Sigmoid colon (tissue), 7 donors: ENCODE results near the gene DEPDC1. TPM values are rescaled to one million over a fixed set of nuclear protein-coding genes. Genes with fewer than 3 reads are reported as not detected.

Experiments used
- DNase-seq: peaks from one replicate; pipeline ENCODE4 v3.0.0-alpha.2; 2019
- H3K27ac ChIP-seq, 4 donors: fragments of 200-600 bp; sonication (generic); one replicate each; pipeline ENCODE4 v1.5.1; 2016 to 2019; ENCODE audit warnings: mild to moderate bottlenecking in 1 of 4
- H3K27me3 ChIP-seq, 3 donors: fragments of 200-600 bp; sonication (generic); one replicate each; pipeline ENCODE4 v1.5.1; 2019; ENCODE audit warnings: mild to moderate bottlenecking in 1 of 3
- H3K36me3 ChIP-seq, 4 donors: fragments of 200-600 bp; sonication (generic); one replicate each; pipeline ENCODE4 v1.5.1; 2016 to 2019
- H3K4me1 ChIP-seq, 4 donors: fragments of 200-600 bp; sonication (generic); one replicate each; pipeline ENCODE4 v1.5.1; 2017 to 2019
- H3K4me3 ChIP-seq, 4 donors: fragments of 200-600 bp; sonication (generic); one replicate each; pipeline ENCODE4 v1.5.1; 2017 to 2019; ENCODE audit warnings: mild to moderate bottlenecking in 2 of 4, moderate library complexity in 1 of 4
- H3K9me3 ChIP-seq, 4 donors: fragments of 200-600 bp in 3 of 4; sonication (generic) in 3 of 4; one replicate each; pipeline versions ENCODE4 v1.5.1 to v1.6.1; 2013 to 2019
- EP300 ChIP-seq, 4 donors: sonication (generic); formaldehyde crosslinking; IDR thresholded peaks; one replicate each; pipeline ENCODE4 v1.6.1; 2017; ENCODE audit warnings: antibody characterized with exemption in 4 of 4
- POLR2A ChIP-seq, 2 donors: fragments of 450-650 bp; IDR thresholded peaks; one replicate each; pipeline ENCODE4 v1.6.1; 2016; ENCODE audit warnings: antibody characterized with exemption in 2 of 2, mild to moderate bottlenecking in 2 of 2, moderate library complexity in 2 of 2
- POLR2AphosphoS5 ChIP-seq, 4 donors: sonication (generic); formaldehyde crosslinking; IDR thresholded peaks; one replicate each; pipeline ENCODE4 v1.6.1; 2017; ENCODE audit warnings: antibody characterized with exemption in 4 of 4
- WGBS, 2 donors: extraction: QIAGEN DNeasy Blood & Tissue Kit; methylation state at CpG; one replicate each; pipeline ENCODE4 v1.1.7; 2013; 5-methylcytosine and 5-hydroxymethylcytosine counted together
- intact Hi-C: fragments of 100-400 bp; cut with DNase I; formaldehyde crosslinking; loops from one replicate; pipeline ENCODE4 v1.15.1; 2023
- polyA plus RNA-seq, 3 donors: library from polyadenylated mRNA; stranded (reverse); fragments of 200-250 nt; gene quantifications; one replicate each; pipeline ENCODE4 v1.2.3, GENCODE V29; 2013
- total RNA-seq, 4 donors: library from RNA; depleted of rRNA; stranded (reverse); fragments of >200 nt; gene quantifications; one replicate each; pipeline ENCODE4 v1.1.0, GENCODE V29; 2016
- TF ChIP-seq, protein P1 (sequence below), 4 experiments: fragments of 450-650 bp in 3 of 4; fragments of 200-600 bp in 1 of 4; IDR thresholded peaks; one replicate each; pipeline ENCODE4 v1.5.1; 2016 to 2019; ENCODE audit warnings: antibody characterized with exemption in 4 of 4, mild to moderate bottlenecking in 3 of 4, moderate library complexity in 2 of 4
- donor health status: healthy with polysubstance abuse.
- donor health status: Bipolar disorder and iron deficiency.
- donor health status: healthy.

Gene DEPDC1
- total and polyA plus RNA-seq, 7 donors = 0.28 to 4.4 (median 1.1) TPM; not detected in 1

GRCh38 chr1:68525781-68526180, 28.9 kb upstream of the DEPDC1 start:
- H3K9me3 ChIP-seq = no peaks in the 10 kb centered on the region
- DNase-seq = no peak
- intact Hi-C loops = no loop called here
- H3K4me3 ChIP-seq = no peak overlapping the region
- no peak overlapping the region for H3K27ac ChIP-seq
- WGBS, 2 donors = 85 to 93% methylated on average over 2 of the region's 2 CpGs
- H3K27me3 ChIP-seq = no peaks in the 10 kb centered on the region
- TF ChIP-seq POLR2A (IDR thresholded peaks at IDR 0.05) (no peak), EP300 (IDR thresholded peaks at IDR 0.05) (no peak), POLR2AphosphoS5 (IDR thresholded peaks at IDR 0.05) (no peak)
- TF ChIP-seq, protein P1, sequence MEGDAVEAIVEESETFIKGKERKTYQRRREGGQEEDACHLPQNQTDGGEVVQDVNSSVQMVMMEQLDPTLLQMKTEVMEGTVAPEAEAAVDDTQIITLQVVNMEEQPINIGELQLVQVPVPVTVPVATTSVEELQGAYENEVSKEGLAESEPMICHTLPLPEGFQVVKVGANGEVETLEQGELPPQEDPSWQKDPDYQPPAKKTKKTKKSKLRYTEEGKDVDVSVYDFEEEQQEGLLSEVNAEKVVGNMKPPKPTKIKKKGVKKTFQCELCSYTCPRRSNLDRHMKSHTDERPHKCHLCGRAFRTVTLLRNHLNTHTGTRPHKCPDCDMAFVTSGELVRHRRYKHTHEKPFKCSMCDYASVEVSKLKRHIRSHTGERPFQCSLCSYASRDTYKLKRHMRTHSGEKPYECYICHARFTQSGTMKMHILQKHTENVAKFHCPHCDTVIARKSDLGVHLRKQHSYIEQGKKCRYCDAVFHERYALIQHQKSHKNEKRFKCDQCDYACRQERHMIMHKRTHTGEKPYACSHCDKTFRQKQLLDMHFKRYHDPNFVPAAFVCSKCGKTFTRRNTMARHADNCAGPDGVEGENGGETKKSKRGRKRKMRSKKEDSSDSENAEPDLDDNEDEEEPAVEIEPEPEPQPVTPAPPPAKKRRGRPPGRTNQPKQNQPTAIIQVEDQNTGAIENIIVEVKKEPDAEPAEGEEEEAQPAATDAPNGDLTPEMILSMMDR (IDR thresholded peaks at IDR 0.05) = no peak
- peaks cover 0 to 5% (median 0%) of the 10 kb centered on the region in 4 donors for H3K4me1 ChIP-seq
- no peaks in the 10 kb centered on the region for H3K36me3 ChIP-seq

GRCh38 chr1:68521286-68521685, 24.4 kb upstream of the DEPDC1 start:
- no peak overlapping the region for H3K4me3 ChIP-seq
- H3K27ac ChIP-seq = no peak overlapping the region
- no peaks in the 10 kb centered on the region for H3K36me3 ChIP-seq
- DNase-seq = no peak
- intact Hi-C loops = no loop called here
- H3K9me3 ChIP-seq = no peaks in the 10 kb centered on the region
- TF ChIP-seq EP300 (IDR thresholded peaks at IDR 0.05) = no peak
- TF ChIP-seq, protein P1 (IDR thresholded peaks at IDR 0.05) = no peak
- no peak for TF ChIP-seq POLR2A (IDR thresholded peaks at IDR 0.05)
- no peak for TF ChIP-seq POLR2AphosphoS5 (IDR thresholded peaks at IDR 0.05)
- H3K4me1 ChIP-seq = peaks cover 0 to 5% (median 0%) of the 10 kb centered on the region in 4 donors
- H3K27me3 ChIP-seq = no peaks in the 10 kb centered on the region

DNA sequence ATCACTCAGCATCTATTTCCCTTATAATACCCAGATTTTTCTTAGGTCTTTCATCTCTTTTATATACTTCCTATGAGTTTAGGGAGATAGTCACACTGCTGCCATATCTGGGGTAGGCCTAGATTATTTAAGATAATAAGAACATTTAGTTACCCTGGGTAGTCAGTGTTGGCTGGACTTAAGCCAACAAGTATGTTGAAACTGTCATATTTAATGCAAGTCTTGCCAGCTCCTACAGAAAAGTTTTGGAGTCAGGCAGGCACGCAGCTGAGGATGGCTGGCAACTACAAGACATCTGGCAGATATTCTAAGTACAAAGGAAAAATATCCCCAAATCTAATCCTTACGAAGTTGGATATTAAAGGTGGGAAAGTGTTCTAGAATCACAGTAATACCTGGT, 19.2 kb upstream of the DEPDC1 start:
- no peaks in the 10 kb centered on the region for H3K9me3 ChIP-seq
- H3K36me3 ChIP-seq = no peaks in the 10 kb centered on the region
- TF ChIP-seq POLR2A (IDR thresholded peaks at IDR 0.05) = no peak
- TF ChIP-seq, protein P1 (IDR thresholded peaks at IDR 0.05) = no peak
- no peak for TF ChIP-seq EP300 (IDR thresholded peaks at IDR 0.05)
- TF ChIP-seq POLR2AphosphoS5 (IDR thresholded peaks at IDR 0.05) = no peak
- no peak for DNase-seq
- H3K27me3 ChIP-seq = no peaks in the 10 kb centered on the region
- peaks cover 0 to under 1% (median 0%) of the 10 kb centered on the region in 4 donors for H3K4me1 ChIP-seq
- intact Hi-C loops = no loop called here
- WGBS, 2 donors = 57 to 86% methylated on average over 2 of the region's 2 CpGs
- H3K4me3 ChIP-seq = no peak overlapping the region
- no peak overlapping the region for H3K27ac ChIP-seq

DNA sequence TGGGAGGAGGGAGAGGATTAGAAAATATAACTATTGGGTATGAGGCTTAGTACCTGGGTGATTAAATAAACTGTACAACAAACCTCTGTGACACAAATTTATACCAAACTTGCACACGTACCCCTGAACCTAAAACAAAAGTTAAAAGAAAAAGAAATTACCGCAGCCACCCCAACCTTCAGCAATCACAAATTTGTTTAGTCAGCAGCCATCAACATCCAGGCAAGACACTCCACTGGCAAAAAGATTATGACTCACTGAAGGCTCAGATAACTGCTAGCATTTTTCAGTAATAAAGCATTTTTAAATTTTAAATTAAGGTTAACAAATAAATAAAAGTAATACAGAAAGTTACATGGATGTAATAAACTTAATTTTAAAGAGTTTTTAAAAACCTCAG, 14.4 kb upstream of the DEPDC1 start:
- Histone ChIP-seq H3K36me3 (no peaks in the 10 kb centered on the region), H3K27me3 (no peaks in the 10 kb centered on the region), H3K27ac (no peak overlapping the region), H3K4me1 (no peaks in the 10 kb centered on the region), H3K9me3 (no peaks in the 10 kb centered on the region), H3K4me3 (no peak overlapping the region)
- TF ChIP-seq, protein P1 (IDR thresholded peaks at IDR 0.05) = no peak
- no peak for TF ChIP-seq POLR2AphosphoS5 (IDR thresholded peaks at IDR 0.05)
- no peak for TF ChIP-seq EP300 (IDR thresholded peaks at IDR 0.05)
- no peak for TF ChIP-seq POLR2A (IDR thresholded peaks at IDR 0.05)
- intact Hi-C loops = no loop called here
- no peak for DNase-seq
- 90 to 92% methylated on average over 2 of the region's 2 CpGs for WGBS, 2 donors

- H3K9me3 ChIP-seq = peaks cover 0 to 4% (median 0%) of the 10 kb centered on the region in 4 donors
- no peak overlapping the region for H3K4me3 ChIP-seq
- H3K4me1 ChIP-seq = no peaks in the 10 kb centered on the region
- no peaks in the 10 kb centered on the region for H3K36me3 ChIP-seq
- TF ChIP-seq, protein P1 (IDR thresholded peaks at IDR 0.05) = no peak
- H3K27me3 ChIP-seq = no peaks in the 10 kb centered on the region
- no peak overlapping the region for H3K27ac ChIP-seq
- DNase-seq = no peak
- WGBS, 2 donors = 92 to 95% methylated on average over 3 of the region's 3 CpGs
- intact Hi-C loops = no loop called here
Measured at GRCh38 chr1:68506386-68506785, 9.5 kb upstream of the DEPDC1 start.
